Retina (tissue), 1 donor: Measurements from ENCODE around the gene TAAR8.
A peak's percentile ranks its signal among the peaks of the same experiment; 100 is the strongest.
"Not testable (repeated sequence)": the region's sequence is repeated elsewhere in the genome, so short reads cannot be mapped to it uniquely, and the experiment has no call there.

Experiments used
- DNase-seq: peaks from one replicate; pipeline ENCODE4 v3.0.0-alpha.2; 2016

The TAAR8 gene

DNA sequence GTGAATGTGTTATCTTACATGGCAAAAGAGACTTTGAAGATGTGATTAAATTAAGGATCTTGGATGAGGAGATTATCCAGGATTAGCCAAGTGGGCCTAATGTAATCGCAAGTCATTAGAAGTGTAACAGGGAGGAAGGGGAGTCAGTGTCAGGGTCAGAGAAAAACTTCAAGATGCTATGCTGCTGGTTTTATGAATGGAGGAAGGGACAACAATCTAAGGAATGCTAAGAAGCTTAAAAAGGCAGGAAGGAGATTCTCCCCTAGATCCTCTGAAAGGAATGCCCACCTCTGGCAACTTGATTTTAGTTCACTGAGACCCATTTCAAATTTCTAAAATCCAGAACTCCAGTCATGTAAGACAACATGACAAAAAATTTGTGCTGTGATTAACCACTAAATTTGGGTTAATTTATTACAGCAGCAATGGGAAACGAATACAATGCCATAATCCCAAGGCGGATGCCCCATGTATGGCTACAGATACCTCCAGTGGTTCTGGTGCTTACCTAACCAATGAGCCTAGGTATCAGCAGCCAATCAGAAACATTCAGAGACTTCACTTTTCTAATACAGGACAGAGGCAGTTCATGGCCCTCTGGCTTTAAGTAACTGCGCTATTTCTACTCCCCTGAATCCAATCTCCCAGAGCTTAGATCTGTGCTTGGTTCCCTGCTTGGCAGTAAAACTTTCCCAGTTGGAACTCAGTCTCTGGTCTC is 3.6 kb upstream of the TAAR8 start:
- DNase-seq = no peak

DNA sequence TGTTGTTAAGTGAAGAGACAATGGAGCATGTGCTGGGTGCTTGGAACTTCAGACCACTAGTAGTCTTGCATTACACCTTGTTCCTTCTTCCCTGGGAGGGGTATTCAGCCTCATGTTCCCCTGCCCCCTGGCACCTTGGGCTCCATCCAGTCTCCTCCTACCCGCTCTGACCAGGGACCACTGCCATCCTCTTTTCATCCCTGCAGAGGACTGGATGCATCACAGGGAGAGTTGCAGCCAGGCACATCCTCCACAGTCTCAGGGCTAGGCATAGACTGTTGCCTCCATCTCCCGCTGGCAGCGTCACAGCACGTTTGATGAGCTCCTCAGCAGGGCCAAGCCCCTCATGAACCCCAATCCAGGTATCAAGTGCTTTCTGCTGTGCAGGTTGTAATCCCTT is 1.3 kb upstream of the TAAR8 start:
- no peak for DNase-seq

- DNase-seq = not testable (repeated sequence)
These were observed 7.6 kb downstream of the TAAR8 start for GRCh38 chr6:132560087-132560486.

- DNase-seq = no peak
These were observed 13.9 kb downstream of the TAAR8 start for GRCh38 chr6:132566404-132566803.

DNA sequence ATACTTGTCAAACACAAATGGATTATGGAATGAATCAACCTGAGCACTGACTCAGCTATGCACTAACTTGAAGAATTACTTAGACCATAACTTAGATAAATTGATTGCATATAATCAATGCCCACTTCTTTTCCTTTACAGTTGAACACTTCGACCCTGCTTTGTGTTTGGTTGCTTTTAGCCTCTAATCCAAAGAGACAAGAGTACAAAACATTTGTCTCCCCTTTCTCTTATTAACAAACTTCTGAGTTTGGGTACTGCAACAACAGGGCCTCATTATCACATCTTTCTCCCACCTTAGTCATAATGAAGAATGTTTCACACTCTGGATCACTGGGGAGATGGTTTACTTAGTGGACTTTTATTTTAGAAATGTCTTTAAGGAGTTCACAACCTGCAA is 15.1 kb downstream of the TAAR8 start:
- peak; percentile 55 for DNase-seq

- peak; percentile 27 for DNase-seq
These were observed 16.1 kb downstream of the TAAR8 start for GRCh38 chr6:132568611-132569010.

- no peak for DNase-seq
These were observed 16.7 kb downstream of the TAAR8 start for GRCh38 chr6:132569170-132569569.

- DNase-seq = no peak
These were observed 17.8 kb downstream of the TAAR8 start, which contains the start of gene TAAR6 for GRCh38 chr6:132570221-132570777. TSS of gene TAAR6 (plus strand) at chr6:132570322. CDS start at chr6:132570322, 0 bp downstream.

DNA sequence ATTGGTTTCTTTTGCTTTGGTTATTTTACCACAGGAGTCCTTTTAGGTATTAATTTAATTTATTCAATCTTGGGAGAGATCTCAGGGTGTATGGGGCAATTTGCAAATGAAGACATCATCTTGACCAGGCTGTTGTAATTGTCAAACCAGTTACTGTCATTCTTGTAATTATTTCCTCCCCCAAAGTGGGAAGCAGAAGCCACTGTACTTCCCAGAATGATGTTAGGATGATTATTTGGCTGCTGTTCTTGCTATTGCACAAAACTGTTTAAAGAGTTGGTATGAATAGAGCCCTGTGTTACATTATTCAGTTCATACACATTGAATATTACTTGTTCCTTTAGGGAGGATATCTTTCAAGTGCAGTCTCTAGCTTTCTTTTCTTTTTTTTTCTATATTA is 19.3 kb downstream of the TAAR8 start:
- DNase-seq = no peak

GRCh38 chr6:132584698-132585097 is 32.2 kb downstream of the TAAR8 start:
- DNase-seq = no peak

DNA sequence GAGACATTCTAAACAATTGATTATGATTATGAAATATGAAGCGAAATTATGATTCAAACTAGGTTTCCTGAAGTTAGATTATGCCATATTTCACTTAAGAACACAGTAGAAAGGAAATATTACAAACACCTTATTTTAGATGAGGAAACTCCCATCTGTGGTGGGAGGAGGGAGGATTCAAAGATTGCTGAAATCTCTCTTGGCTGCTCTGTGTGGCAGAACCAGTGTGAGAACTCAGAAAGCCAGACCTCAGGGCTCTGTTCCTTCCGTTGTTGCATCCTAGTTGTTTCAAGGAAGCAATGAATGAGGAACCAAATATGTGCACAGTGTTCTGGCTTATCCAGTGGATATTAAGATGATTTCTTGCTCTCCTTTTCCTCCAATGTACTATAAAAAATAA is 35.0 kb downstream of the TAAR8 start:
- DNase-seq = no peak

GRCh38 chr6:132589454-132589853 is 37.0 kb downstream of the TAAR8 start, which contains the start of gene TAAR5:
TSS of gene TAAR5 (minus strand) at chr6:132589741. CDS start at chr6:132589686, 55 bp downstream.
- DNase-seq = no peak

GRCh38 chr6:132590362-132590761 is 37.9 kb downstream of the TAAR8 start:
- no peak for DNase-seq

DNA sequence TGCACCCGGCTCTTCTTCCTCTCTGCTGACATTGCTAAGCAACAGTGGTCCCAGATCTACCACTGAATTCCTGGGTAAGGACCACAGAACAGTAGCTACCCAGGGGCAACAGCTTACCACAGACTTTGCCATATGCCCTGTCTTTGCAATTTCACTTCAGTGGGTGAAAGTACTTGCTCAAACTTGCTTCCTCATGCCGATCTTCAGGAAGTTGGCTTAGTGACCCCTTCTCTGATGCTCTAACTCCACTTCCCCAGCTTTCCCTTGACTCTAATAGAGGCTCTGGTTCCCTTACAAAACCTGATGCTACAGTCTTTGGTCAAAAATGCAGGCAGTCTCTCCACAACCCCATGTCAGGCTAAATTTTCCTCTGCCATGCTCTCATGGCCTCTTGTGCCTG is 40.4 kb downstream of the TAAR8 start:
- no peak for DNase-seq

DNA sequence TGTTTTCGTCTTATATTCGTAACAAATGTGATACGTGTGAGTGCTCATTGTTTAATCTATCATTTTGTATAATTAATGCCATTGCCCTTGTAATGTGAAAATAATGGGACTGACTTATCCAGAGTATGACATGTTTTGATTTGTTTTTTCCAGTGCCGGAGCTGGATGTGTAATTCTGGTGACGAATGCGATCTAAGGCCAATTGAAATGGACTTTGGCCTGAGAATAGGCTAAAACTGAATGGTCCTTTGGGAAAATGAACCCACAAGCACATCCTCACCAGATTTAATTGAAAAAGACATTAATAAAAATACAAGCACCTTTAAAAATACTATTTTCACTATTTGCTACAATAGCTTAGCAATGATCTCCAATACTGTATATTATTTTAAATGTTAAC is 43.7 kb downstream of the TAAR8 start:
- no peak for DNase-seq

DNA sequence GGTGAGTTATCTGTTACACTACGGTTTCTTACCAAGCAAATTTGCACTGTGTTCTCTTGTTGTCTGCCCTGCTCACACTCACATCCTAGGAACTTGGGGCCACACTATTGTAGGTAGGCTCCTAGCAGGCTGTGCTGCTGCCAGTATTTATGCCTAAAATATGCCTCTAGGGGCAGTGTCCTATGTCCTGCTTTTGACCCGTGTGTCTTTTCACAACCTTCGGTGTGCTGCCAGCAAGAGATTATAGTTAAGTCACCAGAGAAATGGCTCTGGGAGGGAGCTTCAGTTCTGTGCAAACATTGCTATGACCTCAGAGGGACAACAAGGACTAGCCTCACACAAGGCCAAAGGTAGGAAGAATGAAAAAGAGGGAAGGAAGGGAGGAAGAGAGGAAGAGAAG is 46.0 kb downstream of the TAAR8 start:
- DNase-seq = no peak

GRCh38 chr6:132600900-132601299 is 48.4 kb downstream of the TAAR8 start:
- not testable (repeated sequence) for DNase-seq
